ENCODE results near the gene MYDGF. TPM values are rescaled to one million over a fixed set of nuclear protein-coding genes. Genes with fewer than 3 reads are reported as not detected.

MYDGF gene
- total and polyA plus RNA-seq, 2 of the 13 experiments (the other 11 are each of a cell fraction or from before 2014, with no cell fraction given) = 116 to 198 TPM

DNA sequence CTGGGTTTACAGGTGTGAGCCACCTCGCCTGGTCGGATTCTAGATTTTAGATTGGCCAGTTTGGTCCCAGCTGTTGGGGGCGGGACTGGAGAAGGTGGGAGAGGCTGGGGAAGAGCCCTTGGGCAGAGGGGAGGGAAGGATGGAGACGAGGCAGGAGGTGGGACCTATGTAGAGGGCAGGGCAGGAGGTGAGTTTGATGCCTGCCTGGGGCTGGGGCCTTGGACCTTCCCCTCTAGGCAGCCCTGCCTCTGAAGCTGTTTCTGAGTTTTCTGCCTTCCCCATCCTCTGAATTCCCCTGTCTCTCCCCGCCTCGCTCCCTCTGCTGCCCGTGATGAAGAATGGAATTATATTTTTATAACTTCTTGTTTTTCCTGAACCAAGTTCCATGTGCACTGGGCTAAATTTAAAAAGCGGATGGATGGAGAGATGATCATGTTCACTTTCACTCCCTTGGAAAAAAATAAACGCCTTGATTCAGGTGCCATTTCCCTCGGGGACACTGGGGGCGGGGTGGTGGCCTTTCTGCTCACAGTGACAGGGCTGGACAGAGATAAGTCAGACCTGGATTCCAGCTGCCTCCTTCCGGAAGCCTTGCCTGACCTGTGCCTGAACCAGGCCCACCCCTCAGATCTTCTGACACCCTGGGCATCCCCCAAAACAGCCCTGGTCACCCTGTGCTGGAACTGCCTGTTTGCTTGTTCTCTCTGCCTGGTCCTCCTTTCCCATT lies 47.3 kb downstream of the MYDGF start (continued):
- TF ChIP-seq GABPB1 (CRISPR knock-in tag; IDR thresholded peaks at IDR 0.05) (no peak), ZNF572 (CRISPR knock-in tag; IDR thresholded peaks at IDR 0.05) (no peak), LCORL (IDR thresholded peaks at IDR 0.05) (no peak), LCORL (CRISPR knock-in tag; IDR thresholded peaks at IDR 0.05) (no peak), SPEN (CRISPR knock-in tag; IDR thresholded peaks at IDR 0.05; ENCODE audit: low read depth) (0 out of 2 replicates have a peak, but pooled peaks have one; percentile 7), ZNF501 (CRISPR knock-in tag; IDR thresholded peaks at IDR 0.05) (no peak), SAP130 (CRISPR knock-in tag; IDR thresholded peaks at IDR 0.05; ENCODE audit: low read depth) (peak; percentile 30), NFRKB (IDR thresholded peaks at IDR 0.05) (no peak), ADNP (CRISPR knock-in tag; IDR thresholded peaks at IDR 0.05) (peak; percentile 37; the same call in 1 of the 2 replicates), ATAD3A (CRISPR knock-in tag; IDR thresholded peaks at IDR 0.05) (no peak), REL (CRISPR knock-in tag; conservative IDR thresholded peaks at IDR 0.05) (no peak), ZNF749 (CRISPR knock-in tag; IDR thresholded peaks at IDR 0.05; ENCODE audit: borderline replicate concordance) (no peak), ZNF713 (CRISPR knock-in tag; IDR thresholded peaks at IDR 0.05) (no peak), RARA (CRISPR knock-in tag; IDR thresholded peaks at IDR 0.05) (no peak; the same call in 1 of the 2 replicates), ATF1 (CRISPR knock-in tag; IDR thresholded peaks at IDR 0.05) (no peak), ZNF207 (IDR thresholded peaks at IDR 0.05; ENCODE audit: borderline replicate concordance) (no peak), ZZZ3 (CRISPR knock-in tag; IDR thresholded peaks at IDR 0.05; ENCODE audit: borderline replicate concordance) (no peak), SALL2 (CRISPR knock-in tag; IDR thresholded peaks at IDR 0.05) (no peak), SALL1 (CRISPR knock-in tag; IDR thresholded peaks at IDR 0.05) (0 out of 2 replicates have a peak, but pooled peaks have one; percentile 20)
- TF ChIP-seq, protein P1, sequence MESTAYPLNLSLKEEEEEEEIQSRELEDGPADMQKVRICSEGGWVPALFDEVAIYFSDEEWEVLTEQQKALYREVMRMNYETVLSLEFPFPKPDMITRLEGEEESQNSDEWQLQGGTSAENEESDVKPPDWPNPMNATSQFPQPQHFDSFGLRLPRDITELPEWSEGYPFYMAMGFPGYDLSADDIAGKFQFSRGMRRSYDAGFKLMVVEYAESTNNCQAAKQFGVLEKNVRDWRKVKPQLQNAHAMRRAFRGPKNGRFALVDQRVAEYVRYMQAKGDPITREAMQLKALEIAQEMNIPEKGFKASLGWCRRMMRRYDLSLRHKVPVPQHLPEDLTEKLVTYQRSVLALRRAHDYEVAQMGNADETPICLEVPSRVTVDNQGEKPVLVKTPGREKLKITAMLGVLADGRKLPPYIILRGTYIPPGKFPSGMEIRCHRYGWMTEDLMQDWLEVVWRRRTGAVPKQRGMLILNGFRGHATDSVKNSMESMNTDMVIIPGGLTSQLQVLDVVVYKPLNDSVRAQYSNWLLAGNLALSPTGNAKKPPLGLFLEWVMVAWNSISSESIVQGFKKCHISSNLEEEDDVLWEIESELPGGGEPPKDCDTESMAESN (CRISPR knock-in tag; conservative IDR thresholded peaks at IDR 0.05) = 0 out of 2 replicates have a peak, but pooled peaks have one; percentile 8
- TF ChIP-seq, protein P2, sequence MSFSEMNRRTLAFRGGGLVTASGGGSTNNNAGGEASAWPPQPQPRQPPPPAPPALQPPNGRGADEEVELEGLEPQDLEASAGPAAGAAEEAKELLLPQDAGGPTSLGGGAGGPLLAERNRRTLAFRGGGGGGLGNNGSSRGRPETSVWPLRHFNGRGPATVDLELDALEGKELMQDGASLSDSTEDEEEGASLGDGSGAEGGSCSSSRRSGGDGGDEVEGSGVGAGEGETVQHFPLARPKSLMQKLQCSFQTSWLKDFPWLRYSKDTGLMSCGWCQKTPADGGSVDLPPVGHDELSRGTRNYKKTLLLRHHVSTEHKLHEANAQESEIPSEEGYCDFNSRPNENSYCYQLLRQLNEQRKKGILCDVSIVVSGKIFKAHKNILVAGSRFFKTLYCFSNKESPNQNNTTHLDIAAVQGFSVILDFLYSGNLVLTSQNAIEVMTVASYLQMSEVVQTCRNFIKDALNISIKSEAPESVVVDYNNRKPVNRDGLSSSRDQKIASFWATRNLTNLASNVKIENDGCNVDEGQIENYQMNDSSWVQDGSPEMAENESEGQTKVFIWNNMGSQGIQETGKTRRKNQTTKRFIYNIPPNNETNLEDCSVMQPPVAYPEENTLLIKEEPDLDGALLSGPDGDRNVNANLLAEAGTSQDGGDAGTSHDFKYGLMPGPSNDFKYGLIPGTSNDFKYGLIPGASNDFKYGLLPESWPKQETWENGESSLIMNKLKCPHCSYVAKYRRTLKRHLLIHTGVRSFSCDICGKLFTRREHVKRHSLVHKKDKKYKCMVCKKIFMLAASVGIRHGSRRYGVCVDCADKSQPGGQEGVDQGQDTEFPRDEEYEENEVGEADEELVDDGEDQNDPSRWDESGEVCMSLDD (CRISPR knock-in tag; IDR thresholded peaks at IDR 0.05; ENCODE audit: borderline replicate concordance) = no peak
- TF ChIP-seq, protein P3, sequence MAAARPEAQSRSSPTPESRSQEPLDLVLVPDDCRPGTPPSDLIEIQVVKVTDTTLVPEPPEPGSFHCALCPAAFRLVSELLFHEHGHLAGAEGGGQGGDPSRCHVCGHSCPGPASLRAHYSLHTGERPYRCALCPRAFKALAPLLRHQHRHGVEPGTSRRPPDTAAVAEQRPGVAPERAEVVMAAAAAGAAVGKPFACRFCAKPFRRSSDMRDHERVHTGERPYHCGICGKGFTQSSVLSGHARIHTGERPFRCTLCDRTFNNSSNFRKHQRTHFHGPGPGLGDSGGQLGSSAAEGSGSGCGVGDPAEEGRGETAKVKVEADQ (CRISPR knock-in tag; IDR thresholded peaks at IDR 0.05; ENCODE audit: borderline replicate concordance) = no peak
- TF ChIP-seq, protein P4, sequence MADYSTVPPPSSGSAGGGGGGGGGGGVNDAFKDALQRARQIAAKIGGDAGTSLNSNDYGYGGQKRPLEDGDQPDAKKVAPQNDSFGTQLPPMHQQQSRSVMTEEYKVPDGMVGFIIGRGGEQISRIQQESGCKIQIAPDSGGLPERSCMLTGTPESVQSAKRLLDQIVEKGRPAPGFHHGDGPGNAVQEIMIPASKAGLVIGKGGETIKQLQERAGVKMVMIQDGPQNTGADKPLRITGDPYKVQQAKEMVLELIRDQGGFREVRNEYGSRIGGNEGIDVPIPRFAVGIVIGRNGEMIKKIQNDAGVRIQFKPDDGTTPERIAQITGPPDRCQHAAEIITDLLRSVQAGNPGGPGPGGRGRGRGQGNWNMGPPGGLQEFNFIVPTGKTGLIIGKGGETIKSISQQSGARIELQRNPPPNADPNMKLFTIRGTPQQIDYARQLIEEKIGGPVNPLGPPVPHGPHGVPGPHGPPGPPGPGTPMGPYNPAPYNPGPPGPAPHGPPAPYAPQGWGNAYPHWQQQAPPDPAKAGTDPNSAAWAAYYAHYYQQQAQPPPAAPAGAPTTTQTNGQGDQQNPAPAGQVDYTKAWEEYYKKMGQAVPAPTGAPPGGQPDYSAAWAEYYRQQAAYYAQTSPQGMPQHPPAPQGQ (CRISPR knock-in tag; IDR thresholded peaks at IDR 0.05; ENCODE audit: borderline replicate concordance) = no peak

Data from HepG2 (cell line).